Activated CD4-positive, alpha-beta T cell treated with anti-CD3 and anti-CD28 coated beads, Interleukin-10, Interleukin-2, amounts not matched to agents 100 ng/mL and 50 ng/mL, durations not matched to agents 16 hours and 8 hours (primary cell): ENCODE results near the gene BTNL8.

ENCODE experiments used
- DNase-seq: peaks from one replicate; pipeline ENCODE4 v3.0.0-alpha.2; 2020

BTNL8 gene, protein sequence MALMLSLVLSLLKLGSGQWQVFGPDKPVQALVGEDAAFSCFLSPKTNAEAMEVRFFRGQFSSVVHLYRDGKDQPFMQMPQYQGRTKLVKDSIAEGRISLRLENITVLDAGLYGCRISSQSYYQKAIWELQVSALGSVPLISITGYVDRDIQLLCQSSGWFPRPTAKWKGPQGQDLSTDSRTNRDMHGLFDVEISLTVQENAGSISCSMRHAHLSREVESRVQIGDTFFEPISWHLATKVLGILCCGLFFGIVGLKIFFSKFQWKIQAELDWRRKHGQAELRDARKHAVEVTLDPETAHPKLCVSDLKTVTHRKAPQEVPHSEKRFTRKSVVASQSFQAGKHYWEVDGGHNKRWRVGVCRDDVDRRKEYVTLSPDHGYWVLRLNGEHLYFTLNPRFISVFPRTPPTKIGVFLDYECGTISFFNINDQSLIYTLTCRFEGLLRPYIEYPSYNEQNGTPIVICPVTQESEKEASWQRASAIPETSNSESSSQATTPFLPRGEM

DNA sequence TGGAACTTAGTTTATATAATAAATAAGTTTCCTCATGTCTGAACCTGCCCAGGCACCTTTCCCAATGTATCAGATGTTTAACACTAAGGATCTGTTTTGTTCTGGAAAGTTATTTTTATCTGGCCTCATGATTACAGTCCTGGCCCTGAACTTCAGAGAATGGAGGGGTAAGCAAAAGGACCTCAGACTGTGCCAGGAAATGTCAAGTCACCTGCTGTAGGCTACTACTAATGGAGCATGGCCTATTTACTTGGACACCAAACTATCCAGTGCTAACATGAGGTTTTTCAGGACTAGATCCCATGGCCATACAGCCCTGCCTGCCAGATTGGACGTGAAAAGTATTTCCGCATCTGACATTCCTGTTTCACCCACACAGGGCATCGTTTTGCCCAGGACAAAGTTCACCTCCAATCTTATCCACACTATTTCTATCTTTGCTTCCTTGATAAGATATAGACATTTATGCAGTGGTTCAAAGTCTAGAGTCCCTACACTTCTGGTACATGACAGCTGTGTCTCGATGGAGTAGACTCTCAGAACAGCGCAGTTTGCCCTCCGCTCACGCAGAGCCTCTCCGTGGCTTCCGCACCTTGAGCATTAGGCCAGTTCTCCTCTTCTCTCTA is at the start of gene BTNL8:
TSS of gene BTNL8 (plus strand) at position 539 of the 626 bp plus-strand sequence. CDS start 152 bp downstream, outside the sequence.
- no peak for DNase-seq

DNA sequence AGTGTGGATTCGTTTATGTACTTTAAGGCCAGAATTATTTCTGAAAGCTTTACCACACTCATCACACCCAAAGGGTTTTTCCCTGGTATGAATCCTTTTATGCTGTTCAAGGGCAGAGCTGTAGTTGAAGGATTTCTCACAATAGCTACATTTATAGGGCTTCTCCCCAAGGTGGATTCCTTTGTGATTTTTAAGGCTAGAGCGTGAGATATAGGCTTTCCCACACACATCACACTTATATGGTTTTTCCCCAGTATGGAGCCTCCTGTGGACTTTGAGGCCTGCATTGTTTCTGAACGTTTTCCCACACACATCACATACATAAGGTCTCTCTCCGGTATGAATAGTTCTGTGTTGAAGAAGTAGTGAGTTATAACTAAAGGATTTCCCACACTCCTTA is 49.1 kb upstream of the BTNL8 start:
- DNase-seq = no peak

DNA sequence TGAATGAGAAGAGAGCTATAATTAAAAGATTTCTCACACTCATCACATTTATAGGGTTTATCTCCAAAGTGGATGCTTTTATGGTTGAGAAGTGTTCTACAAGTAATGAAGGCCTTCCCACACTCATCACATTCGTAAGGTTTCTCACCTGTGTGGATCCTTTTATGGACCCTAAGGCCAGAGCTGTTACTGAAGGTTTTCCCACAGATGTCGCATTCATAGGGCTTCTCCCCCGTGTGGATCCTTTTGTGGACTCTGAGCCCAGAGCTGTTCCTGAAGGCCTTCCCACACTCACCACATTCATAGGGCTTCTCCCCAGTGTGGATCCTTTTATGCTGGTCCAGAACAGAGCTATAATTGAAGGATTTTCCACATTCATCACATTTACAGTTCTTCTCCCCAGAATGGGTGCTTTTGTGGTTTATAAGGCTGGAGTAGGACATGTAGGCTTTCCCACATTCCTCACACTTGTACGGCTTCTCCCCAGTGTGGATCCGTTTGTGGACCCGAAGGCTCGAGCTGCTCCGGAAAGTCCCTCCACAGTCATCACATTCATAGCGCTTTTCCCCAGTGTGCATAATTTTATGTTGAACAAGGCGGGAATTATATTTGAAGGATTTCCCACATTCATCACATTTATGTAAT is 48.4 kb upstream of the BTNL8 start:
- no peak for DNase-seq

DNA sequence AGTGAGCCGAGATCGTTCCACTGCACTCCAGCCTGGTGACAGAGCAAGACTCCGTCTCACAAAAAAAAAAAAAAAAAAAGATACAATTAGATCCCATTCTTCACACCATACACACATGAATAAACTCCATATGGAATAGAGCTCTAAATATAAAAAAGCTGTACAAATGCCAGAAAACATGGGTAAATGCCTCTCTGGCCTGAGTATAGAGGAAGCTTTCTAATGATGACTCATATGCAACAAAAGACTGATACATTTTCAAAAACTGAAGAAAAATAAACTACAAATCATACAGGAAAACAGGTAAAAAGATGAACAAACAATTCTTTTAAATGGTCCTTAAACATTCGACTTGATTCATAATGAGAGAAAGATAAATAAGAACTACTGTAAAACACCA is 46.5 kb upstream of the BTNL8 start:
- no peak for DNase-seq

DNA sequence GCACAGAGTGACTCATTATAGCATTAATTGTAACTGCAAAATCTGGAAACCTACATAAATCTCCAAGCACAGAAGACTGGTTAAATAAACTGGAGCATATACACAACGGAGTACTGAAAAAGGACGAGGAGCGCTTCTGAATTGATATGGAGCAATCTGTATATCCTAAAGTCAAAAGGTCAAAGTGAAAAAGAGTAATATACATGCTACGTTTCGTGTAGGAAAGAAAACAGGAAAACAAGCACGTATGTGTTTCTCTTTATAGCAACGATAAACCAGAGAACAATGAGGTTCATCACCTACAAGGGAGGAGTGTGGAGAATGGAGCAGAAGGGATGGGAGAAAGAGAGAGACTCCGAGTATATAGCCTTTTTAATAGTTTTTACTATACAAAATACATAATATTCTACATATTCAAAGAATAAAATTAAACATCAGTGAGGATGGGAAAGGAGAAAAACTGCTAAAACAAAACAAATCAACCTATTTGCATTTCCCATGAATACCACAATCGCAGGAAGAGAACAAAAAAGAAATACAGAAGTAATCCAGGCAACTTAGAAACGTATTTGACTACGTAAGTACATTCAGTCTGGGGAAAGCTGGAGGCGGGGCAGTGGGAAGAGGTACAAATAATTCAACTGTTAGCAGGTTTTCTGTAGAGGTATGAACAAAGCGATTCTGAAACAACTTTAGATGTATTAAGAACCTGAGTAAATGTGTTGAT is 45.7 kb upstream of the BTNL8 start:
- no peak for DNase-seq

DNA sequence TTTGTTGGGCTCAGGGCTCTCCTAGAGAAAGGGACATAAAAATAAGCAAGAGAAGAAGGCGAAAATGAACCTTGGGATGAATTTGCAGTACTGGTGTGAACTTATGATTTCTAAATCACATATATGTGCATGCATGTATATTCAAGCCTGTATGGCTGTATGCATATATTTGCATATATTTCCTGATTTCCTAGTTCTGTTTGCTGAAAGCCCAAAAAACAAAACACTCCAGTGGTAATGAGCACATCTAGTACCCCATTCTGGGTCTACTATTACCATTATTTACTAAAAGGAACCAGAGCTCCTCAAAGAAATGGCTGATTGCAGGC is 45.1 kb upstream of the BTNL8 start:
- DNase-seq = no peak

DNA sequence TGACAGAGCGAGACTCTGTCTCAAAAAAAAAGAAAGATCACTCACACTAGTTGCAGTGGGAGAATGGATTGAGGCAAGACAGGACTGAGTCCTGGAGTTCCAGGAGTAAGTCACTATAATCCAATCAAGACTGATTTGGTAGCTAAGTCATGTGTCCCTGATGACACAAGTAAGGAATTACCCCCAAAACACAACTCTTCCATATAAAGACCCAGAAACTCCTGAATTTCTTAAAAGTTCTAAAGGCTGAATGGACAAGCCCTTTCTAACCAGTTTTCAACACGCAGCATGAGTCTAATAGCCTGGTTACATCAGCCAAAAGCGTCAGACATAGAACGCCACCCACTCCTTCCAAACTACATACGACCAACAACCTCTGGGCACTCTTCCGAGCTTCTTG is 40.4 kb upstream of the BTNL8 start:
- DNase-seq = no peak

DNA sequence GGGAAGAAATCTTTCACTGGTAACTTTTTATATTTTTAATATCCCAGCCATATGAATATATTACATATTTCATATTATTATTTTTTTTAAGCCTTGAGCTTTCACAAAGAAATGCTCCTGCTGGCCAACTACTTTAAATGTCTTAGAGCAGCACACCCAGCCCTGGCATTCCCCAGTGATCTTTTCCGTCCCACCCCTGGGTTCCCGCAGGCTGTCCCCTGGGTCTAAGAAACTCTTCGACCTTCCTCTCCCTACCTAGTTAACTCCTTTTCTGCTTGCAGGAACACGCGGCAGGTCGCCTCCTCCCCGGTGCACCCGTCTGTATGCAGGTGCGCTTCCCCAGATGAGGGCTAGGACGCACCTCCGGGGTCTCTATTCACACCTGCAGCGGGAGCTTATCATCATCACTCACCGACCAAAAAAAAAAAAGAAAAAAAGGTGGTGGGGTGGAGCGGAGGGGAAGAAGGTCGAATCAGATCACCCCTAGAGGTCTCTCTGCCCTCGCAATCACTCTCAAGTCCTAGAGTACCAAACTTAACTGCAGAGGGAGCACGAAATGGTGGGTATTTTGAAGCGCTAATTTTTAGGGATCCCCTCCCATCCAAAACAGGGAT is 38.6 kb upstream of the BTNL8 start:
- peak; percentile 72 for DNase-seq

DNA sequence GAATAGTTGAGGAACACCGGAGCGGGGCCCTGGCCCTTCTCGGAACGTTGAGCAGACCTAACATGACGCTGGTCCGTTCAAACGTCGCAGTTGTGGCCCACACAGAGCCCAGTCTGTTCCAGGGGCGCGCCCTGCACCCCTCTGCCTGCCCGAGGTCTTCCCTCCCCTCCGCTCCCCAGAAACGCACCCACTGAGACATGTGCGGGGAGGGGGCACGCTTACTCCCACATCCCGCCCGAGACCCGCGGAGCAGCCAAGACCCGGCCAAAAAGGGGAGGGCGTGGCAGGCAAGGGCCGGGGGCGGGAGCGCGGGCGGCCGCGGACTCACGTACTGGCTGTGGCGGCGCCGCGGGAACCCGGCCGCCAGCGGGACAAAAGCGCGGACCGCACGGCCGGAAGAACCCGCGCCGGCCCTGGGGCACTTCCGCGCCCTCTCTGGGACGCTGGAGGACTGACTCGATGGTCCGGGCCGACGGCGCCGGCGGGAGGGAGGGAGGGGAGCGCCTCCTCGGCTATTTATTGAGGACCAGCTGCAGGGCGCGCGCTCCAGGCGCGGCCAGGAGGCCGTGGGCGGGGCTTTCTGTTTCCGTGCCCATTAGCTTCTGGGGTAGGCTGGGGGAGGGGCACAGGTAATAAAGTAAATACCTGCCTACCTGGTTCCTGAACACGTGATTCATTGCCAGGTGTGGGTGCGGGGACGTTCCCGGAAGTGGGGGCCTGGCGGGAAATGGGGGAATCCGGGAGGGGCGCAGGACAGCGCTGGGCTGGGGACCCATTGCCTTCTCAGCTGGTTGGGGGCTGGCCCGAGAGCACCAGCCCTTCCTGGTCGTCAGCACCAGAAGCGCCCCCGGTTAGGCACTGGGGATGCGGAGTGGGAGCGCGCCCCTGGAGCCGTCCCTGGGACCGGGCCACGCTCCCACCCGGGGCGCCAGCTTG is 37.8 kb upstream of the BTNL8 start, which contains the start of gene ZFP62:
TSS of gene ZFP62 (minus strand) at position 390 of the 936 bp plus-strand sequence. CDS start at position 333, 57 bp downstream.
- DNase-seq = peak; percentile 92

DNA sequence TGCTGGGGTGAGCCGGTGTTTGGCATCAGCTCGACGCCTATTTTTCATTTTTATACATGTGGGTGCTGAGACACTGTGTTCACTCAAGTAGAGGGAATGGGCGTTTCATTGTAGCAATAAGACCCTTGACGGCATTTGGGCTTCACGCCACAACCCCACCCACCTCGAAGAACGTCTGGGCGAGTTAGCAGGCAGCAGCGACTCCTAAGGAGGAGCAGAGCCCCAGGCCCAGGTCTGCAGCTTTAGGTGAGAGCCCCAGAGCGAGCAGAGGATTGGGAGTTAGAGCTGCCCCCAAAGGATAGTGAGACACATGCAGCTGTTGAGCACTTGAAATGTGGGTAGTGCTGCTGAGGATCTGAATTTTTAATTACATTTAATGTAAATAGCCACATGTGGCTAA is 36.3 kb upstream of the BTNL8 start:
- DNase-seq = no peak

DNA sequence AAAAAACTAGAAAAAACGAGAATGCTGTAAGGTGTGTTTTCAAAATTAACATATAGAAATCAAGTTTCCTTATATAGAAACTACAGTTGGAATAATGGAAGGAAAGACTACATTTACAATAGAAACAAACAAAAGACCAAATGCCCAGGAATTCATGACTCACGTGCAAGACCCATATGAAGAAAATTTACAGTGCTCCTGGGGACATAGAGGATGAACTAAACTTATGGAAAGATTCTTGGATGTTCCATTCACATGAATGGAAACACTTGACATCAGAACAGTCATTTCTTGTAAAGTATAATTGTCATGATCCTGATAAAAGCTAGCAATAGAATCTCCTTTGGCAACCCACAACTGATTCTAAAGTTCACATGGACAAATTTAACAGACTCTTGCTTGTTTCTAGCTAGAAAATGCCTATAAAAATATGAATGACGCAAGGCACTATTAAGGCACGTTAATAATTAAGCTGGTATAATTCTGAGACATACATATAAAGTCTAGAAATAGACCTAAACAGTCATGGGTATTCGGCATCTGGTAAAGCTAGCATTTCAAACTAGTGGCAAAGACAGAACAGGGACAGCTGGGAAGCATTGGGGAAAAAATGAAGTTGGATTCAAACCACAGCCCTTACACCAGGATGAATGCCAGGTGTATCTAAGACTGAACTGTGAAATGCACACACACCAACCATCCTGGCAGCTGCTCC is 32.8 kb upstream of the BTNL8 start:
- DNase-seq = no peak

DNA sequence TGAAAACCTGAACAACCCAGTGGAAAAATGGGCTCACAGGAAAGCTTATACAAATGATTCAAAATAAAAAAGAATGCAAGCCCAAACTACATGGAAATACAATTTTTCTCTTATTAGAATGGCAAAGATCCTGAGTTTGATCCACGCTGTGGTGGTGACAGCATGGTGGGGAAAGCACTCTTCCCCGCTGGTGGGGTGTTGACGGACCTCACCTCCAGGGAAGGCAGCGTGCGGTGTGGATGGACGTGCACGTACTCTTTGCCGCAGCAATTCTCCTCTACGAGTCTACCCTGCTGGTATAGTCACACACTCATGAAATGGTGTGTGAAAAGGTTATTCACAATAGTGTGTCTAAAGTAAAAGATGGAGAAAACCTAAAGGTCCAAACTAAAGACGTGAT is 32.0 kb upstream of the BTNL8 start:
- DNase-seq = no peak

DNA sequence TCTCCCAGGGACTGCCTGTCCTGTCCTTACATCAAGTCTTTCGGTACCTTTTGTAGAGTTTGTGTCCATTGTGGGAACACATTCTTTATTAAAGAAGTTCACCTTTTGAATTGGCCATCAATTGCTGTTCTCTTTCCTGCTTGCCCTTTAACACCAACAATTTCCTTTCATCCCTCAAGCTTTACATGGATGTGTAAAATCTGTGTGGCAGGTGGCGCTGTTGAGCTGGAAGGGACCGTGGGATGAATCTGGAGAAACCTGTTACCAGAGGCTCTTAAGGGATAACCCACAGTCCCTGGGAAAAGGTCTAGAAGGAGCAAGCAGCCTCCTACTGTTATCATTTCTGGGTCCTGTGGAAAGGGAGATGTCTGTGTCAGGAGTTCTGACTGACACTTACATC is 30.0 kb upstream of the BTNL8 start:
- DNase-seq = peak; percentile 69

DNA sequence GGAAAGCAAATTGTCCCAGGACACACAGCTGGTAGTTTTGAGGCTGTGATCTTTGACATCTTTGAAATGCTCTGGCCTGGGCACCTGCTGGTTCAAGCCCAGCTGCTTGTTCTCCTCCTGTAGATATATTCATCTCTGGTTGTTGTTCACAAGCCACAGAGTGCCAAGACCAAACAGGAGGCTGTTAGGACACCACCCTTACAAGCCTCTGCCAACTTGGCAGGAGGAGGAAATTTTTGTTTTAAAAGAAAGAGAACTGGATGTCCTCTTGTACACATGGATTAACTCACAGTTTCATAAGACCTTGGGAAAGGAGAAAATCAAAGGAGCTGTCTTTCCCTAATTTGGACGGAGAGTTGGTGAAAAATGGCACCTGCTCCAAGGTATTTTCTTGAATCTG is 29.4 kb upstream of the BTNL8 start:
- DNase-seq = no peak

DNA sequence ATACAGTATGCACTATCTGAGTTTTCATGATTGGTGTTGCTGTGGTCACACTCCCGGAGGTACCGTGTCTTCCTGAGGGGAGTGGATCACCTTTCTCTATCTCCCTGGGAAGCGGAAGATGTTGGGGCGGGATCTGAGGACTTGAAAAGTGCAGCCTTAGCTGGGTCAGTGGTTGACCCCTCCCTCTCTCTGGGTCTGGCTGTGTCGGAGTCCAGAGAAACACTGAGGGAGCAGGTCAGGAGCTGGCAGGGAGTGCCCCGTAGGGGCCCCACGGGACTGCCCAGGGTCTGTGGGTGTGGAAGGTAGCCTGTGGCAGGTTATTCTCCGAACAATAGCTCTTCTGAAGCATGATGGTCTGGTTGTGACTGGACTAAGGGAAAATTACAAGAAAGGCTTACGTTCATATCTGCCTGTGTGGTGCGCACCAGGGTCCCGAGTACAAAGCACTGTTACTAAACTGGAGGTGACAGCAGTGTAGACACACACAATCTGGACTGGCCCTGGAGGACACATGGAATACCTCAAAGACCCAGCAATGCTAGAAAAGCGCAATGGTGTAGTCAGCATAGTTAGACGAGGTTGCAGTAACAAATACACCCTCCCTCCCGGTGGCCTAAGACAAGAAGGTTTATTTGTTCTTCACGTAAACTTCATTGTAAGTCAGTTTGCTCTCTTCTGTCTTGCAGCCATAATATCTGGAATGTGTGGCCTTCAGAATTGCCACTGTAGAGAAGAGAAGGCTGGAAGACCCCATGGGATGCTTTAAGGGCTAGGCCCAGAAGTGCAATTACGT is 28.5 kb upstream of the BTNL8 start:
- DNase-seq = no peak

DNA sequence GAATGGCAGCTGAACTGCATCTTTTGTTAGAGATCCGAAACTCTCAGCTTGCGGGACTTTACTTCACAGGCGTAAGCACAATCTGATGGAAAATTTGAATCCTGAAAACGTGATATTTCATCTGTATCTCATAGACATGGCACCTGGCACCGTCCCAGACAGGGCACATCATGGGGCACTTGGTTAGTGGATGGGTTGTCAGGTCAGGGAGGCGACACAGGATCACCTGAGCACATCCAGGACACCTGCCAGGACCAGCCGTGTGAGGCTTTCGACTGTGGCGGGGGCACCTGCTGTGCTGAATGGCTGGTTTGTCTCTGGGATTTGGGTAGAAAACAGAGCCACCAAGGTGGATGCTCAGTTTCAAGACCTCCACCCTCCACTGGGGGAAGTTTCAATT is 26.5 kb upstream of the BTNL8 start:
- DNase-seq = no peak

DNA sequence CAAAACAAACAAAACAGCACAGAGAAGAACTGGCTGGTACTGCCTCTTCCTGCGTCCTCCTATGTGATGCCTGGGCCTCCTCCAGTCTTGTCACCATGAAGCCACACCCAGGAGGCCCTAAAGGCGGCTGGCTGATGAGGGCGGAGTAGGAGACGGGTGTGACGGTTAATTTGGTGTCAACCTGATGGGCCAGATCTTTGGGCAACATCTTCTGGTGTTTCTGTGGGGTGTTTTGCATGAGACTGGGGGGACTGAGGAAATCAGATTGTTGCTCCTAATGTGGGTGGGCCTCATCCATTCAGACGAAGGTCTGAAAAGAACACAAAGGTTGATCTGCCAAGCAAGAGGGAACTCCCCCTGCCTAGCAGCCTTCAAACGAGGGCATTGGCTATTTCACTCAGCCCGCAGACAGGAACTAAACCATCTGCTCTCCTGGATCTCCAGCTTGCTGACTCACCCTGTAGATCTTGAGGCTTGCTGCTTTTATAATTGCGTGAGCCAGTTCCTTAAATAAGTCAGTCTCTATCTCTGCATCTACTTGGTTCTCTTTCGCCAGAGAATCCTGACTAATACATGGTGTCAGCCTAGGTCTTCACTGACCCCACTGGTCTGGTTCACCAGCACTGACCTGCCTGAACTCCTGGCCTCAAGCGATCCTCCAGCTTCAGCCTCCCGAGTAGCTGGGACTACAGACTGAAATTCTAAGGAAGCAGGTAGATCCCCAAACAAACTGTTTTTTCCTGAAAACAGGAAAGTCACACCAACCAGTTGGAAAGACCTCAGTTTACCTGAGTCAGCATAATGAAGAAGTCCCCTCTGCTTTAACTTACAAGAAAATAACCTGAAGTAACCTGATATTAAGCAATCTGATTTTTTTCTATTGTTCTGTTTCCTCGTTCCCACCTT is 25.1 kb upstream of the BTNL8 start:
- peak; percentile 40 for DNase-seq

DNA sequence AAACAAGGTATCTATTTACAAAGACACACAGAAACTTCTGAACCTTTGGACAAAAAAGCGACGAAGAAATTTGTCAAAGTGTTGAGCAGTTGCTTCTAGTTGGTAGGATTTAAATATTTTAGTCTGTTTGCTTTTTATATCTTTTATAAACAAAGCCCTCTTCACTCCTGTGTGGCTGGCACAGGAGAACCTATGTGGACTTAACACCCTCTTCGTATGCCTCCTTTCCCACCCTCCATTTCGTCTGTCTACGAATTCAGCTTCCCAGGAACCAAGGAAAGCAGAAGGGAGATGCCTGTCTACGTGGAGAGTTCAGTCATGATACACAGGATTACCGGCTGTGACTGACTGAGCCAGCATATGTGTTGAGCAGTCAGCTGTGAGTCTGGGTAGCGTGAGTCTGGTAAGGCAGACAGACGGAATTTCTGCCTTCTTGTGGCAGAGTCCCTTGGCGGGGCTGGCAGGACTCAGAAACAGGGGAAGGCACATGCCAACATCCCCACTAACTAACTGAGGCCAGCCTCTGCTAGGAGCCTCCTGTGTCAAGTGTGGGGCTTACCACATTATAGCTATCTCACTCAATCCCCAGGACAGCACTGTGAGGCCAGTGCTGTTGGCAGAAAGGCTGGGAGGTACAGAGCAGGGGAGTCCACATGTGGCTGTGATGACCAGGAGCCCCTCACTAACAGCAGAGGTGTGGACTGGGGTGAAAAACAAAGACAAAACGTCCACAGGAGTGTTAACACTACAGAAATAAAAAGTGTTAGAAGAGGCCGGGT is 24.0 kb upstream of the BTNL8 start:
- DNase-seq = no peak
